Stomach (tissue), 4 donors: ENCODE data around the gene PMM2.

Experiments
- EP300 ChIP-seq: sonication (generic); formaldehyde crosslinking; IDR thresholded peaks from one replicate; pipeline ENCODE4 v1.6.1; 2017; ENCODE audit warnings: antibody characterized with exemption
- POLR2A ChIP-seq, 4 donors: fragments of 450-650 bp; IDR thresholded peaks; one replicate each; pipeline ENCODE4 v1.6.1; 2016; ENCODE audit warnings: antibody characterized with exemption in 4 of 4, control low read depth in 2 of 4, mild to moderate bottlenecking in 1 of 4, moderate library complexity in 1 of 4
- POLR2AphosphoS5 ChIP-seq, 3 donors: sonication (generic); formaldehyde crosslinking; IDR thresholded peaks; one replicate each; pipeline ENCODE4 v1.6.1; 2016; ENCODE audit warnings: antibody characterized with exemption in 3 of 3
- TF ChIP-seq, protein P1 (sequence below), 7 experiments: fragments of 450-650 bp in 4 of 7; fragments of 200-600 bp in 3 of 7; sonication (generic) in 3 of 7; IDR thresholded peaks; one replicate each; pipeline ENCODE4 v1.5.1; 2016 to 2019; ENCODE audit warnings: antibody characterized with exemption in 7 of 7, control low read depth in 2 of 7, mild to moderate bottlenecking in 1 of 7

DNA sequence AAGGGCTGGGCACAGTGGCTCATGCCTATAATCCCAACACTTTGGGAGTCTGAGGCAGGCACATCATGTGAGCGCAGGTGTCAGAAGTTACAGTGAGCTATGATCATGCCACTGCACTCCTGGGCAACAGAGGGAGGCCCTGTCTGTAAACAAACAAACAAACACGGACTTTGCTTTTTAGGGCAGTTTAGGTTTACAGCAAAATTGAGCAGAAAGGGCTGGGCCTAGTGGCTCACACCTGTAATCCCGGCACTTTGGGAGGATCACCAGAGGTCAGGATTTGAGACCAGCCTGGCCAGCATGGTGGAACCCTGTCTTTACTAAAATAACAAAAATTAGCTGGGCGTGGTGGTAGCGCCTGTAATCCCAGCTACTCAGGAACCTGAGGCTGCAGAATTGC is 74.4 kb downstream of the PMM2 start:
- TF ChIP-seq, protein P1, sequence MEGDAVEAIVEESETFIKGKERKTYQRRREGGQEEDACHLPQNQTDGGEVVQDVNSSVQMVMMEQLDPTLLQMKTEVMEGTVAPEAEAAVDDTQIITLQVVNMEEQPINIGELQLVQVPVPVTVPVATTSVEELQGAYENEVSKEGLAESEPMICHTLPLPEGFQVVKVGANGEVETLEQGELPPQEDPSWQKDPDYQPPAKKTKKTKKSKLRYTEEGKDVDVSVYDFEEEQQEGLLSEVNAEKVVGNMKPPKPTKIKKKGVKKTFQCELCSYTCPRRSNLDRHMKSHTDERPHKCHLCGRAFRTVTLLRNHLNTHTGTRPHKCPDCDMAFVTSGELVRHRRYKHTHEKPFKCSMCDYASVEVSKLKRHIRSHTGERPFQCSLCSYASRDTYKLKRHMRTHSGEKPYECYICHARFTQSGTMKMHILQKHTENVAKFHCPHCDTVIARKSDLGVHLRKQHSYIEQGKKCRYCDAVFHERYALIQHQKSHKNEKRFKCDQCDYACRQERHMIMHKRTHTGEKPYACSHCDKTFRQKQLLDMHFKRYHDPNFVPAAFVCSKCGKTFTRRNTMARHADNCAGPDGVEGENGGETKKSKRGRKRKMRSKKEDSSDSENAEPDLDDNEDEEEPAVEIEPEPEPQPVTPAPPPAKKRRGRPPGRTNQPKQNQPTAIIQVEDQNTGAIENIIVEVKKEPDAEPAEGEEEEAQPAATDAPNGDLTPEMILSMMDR (IDR thresholded peaks at IDR 0.05) = no peak
- no peak for TF ChIP-seq POLR2A (IDR thresholded peaks at IDR 0.05)
- TF ChIP-seq POLR2AphosphoS5 (IDR thresholded peaks at IDR 0.05) = no peak
- no peak for TF ChIP-seq EP300
